ENCODE data around the gene MRPS22.
"Not testable (repeated sequence)": the region's sequence is repeated elsewhere in the genome, so short reads cannot be mapped to it uniquely, and the experiment has no call there.

The MRPS22 gene

DNA sequence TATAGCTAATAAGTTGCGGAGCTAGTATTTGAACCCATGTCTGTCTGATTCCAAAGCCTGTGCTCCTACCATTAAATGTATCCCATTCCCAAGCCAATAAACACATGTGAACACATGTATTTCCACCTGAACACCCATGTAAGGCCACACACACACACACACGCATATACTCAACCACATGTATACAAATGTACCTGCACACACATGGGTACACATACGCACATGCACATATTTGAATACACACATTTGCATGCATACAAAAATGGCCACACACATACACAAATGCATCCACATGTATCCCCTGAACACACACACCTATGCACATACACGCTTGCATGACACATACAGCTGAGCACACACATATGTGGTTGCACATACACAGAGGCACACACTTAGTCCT, 5.4 kb upstream of the MRPS22 start:
- DNase-seq (ENCODE audit: low read depth in 2 of 2), result no peak

GRCh38 chr3:139339219-139339906, 4.5 kb upstream of the MRPS22 start:
- DNase-seq (ENCODE audit: low read depth in 2 of 2), result no peak

DNA sequence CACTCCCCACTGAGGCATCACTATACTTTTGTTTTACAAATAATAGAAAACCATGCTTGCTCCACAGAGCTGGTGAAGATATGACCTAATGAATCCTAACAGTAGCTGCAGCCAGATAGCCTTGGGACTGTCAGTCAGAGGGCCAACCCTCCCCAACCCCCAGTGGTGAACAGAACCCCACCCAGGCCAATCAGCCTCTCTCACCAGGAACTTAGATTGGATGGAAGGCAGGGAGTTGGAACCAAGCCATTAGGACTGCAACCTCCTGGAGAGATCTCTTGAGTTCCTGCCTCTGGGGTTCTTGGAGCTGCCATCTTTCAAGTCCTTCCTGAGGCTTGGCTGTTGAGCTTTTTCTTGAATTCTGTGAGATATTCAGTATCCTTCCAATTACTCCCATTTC, 3.0 kb upstream of the MRPS22 start:
- no peak for DNase-seq (ENCODE audit: low read depth in 2 of 2)

DNA sequence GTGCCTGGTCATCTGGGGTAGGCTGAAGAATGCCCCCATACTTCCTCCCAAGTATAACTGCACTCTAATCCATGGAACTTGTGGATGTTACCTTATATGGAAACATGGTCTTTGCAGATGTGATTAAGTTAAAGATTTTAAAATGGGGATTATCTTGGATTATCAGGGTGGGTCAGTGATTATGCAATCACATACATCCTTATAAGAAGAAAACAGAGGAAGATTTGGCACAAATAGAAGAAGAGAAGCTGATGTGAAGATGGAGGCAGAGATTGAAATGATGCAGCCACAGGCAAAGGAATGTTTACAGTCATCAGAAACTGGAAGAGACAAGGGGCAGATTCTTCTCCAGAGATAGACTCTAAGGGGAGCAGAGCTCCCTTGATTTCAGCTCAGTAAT, 1.8 kb upstream of the MRPS22 start:
- DNase-seq (ENCODE audit: low read depth in 2 of 2), result no peak

GRCh38 chr3:139346771-139347170, 3.0 kb downstream of the MRPS22 start:
- DNase-seq (ENCODE audit: low read depth in 2 of 2), result no peak

GRCh38 chr3:139353920-139354556, 10.2 kb downstream of the MRPS22 start:
- DNase-seq (ENCODE audit: low read depth in 2 of 2), result no peak

DNA sequence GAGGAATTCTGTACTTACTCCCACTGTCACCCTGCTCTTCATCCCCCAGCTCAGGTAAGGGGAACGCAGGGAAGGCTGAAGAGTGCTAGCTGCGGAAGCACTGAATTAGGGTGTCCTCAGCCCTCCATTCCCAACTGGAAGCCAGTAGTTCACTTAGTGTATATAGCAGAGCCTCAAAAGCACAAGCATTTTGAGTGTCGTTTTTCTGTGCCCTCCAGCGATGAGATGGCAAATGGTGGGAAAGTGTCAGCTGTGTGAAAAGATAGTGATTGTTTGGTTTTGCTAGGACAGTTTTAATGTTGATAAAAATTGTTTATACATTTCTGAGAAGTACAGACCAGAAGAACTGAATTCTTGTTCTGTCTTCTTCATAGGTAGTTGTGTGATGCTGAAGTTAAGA, 10.8 kb downstream of the MRPS22 start:
- no peak for DNase-seq (ENCODE audit: low read depth in 2 of 2)

DNA sequence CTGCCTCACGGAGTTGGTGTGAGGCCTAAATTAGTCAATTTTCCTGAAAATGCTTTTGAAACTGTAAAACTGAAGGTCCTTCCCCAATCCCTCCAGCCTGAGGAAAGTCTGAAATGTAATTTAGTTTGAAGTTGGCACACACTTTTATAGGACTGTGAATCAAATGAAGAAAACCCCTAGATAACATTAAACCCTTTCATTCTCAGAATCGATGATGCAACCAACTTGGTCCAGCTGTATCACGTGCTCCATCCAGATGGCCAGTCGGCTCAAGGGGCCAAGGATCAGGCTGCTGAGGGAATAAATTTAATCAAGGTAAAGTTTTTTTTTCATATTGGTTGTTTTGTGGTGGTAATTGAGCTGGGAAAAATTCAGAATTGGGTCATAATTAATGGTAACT, 11.7 kb downstream of the MRPS22 start:
- DNase-seq (ENCODE audit: low read depth in 2 of 2), result no peak

- DNase-seq (ENCODE audit: low read depth in 2 of 2), result no peak
Measured at GRCh38 chr3:139355891-139356290, 12.1 kb downstream of the MRPS22 start.

- DNase-seq (ENCODE audit: low read depth in 2 of 2), result no peak
Measured at GRCh38 chr3:139357899-139358298, 14.1 kb downstream of the MRPS22 start.

DNA sequence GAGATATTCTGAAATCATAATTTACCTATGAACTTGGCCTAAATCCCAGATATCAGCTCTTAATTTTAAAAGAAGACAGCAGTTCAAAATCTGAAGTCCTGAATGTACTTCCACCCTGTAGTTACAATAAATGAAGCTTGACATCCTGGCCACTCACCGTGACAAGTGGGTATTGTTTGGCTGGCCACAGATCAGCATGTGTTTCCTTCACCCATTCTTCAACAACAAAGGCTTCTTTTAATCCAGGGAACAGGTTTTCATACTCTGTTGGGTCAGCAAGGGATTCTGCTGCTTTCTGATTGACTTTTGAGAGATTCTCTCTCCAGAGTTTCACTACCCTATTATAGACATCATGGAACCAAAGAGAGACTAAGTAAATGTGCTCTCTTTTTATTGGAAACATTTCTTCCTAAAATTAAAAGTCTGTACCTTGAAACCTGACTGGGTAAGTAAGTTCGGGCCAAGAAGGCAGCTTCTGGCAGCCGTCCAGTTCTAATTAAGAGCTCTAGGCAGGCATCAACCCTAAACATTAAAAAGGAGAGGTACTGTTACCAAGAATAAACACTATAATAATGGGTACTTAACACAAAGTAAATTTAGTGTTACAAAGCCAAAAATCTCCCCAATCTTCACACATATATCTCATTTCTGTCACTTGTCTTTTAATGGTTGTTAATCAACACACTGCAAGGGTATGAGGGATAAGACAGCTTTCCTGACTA, 15.2 kb downstream of the MRPS22 start:
- DNase-seq (ENCODE audit: low read depth in 2 of 2), result no peak

DNA sequence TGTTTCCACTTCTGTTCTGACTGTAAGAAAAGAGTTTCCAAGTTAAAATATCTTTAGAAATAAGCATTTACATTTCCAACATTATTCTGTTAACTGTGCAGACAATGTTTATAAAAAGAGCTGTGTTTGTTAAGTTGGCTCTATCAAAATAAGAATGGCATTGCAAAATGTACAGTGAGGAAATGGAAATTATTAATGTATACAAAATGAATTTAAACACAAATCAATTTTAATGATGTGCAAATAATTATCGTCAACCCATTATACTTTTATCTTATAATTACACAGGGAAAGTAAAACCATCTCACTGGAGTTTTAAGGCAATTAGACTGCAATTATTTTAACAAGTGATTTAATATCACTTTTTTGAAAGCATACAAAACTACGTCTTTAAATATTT, 17.5 kb downstream of the MRPS22 start:
- no peak for DNase-seq (ENCODE audit: low read depth in 2 of 2)

DNA sequence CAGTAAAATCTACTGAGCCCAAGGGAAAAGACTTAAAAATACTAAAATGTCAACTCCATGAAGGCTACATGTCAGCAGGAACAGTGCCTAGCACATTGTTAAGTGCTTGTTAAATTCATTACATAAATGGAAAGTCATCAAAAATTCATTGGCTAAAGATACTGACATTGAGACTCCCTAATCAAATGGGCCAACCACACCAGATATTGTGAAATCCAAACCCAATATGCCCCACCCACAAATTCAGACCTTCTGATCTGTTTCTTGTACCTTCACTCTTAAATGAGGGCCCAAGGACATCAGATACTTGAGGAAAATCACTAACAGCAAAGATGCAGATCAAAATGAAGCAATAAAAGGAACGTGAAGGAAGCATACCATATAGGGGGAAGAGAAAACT, 20.7 kb downstream of the MRPS22 start:
- DNase-seq (ENCODE audit: low read depth in 2 of 2), result no peak

DNA sequence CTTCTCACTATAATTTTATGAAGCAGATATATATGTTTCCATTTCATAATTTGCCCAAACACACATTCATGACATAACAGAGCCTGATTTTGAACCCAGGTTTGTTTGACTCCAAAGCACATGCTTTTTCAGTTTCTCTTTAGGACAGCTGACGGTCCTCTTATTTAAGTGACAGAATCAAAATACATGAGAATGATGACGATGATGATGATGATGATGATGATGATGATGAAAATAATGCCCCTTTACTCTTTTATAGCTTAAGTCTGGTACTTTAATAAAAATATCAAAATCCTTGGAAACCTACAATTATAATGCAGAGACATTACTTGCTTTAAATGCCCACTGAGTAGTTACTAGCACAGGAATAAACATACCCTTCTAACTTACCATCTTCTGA, 30.3 kb downstream of the MRPS22 start:
- no peak for DNase-seq (ENCODE audit: low read depth in 2 of 2)

- no peak for DNase-seq (ENCODE audit: low read depth in 2 of 2)
Measured at GRCh38 chr3:139377378-139377777, 33.6 kb downstream of the MRPS22 start.

DNA sequence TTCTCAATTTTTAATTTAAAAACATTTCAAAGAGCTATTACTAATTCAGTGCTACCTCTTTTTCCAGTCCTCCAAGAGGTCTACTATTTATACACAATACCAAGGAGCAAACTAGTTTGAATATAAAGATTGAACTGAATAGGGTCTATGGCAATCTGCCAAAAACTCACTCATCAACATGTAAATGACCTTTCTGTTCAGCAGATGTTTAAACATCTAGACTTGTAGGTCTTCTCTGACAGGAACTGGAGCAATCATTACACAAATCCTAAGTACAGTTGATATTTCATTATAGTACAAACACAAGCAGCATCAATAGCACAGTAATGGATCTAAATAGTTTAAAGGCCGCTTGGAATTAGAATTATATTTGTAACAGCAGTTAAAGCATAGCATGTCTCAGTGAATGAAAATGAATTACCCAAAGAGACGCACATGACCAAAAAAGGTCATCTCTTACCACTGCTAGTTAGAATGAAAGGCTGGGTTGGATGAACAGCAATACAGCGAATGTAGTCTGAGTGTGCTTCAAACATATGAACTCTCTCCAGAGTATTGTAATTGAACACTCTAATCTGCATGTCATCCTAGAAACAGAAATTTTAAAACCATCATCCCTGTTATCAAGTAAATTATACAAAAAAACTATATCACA, 34.9 kb downstream of the MRPS22 start:
- no peak for DNase-seq (ENCODE audit: low read depth in 2 of 2)

GRCh38 chr3:139380575-139380974, 36.8 kb downstream of the MRPS22 start:
- no peak for DNase-seq (ENCODE audit: low read depth in 2 of 2)

- DNase-seq (ENCODE audit: low read depth in 2 of 2), result not testable (repeated sequence)
Measured at GRCh38 chr3:139382291-139382690, 38.5 kb downstream of the MRPS22 start.

DNA sequence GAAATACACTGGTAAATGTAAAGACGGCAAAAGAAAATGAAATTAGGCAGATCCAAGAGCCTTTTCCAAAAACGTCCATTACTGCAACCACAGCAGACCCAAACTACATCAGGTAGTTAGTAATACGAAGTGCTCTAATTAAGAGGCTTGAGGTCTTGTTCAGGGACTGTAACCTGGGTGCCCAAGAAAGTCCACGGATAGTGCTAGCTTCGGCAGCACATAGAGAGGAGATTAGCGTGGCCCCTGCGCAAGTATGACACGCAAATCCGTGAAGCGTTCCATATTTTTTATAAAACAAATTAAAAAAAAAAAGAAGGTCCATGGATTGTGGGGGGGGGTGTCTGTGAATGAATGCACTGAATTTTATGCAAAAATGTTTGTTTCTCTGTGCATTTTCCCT, 44.3 kb downstream of the MRPS22 start:
- no peak for DNase-seq (ENCODE audit: low read depth in 2 of 2)

DNA sequence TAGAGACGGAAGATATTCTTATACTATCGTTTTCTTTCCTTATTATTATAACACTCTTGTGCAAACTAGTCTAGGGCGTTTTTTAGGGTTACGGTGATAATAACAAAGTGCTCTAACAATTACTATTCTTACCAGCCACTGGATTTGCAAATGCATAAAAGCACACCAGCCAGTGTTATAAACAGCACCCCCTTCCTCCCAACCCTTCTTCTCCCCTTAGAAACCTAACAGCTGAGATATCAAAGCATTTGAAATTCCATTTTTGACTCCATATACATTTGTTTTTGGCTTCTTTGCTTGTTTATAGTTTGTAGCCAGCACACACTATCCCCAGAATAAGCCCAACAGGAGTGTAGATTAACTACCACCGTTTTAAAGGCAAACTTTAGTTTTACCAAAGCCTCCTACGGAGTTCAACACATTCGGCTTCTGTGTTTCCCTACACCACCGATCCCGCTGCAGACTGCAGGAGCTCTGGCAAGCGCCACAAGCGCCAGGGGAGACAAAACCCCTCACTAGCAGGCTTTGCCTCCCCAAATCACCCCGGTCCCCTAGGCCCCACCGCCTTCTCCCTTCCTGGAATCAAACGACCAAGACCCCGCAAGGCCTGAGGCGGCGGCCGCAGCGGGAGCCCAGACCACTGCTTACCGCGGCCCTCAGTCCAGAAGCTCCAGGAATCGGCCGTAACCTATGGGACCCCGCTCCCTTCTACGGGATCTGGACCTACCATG, 45.2 kb downstream of the MRPS22 start:
- DNase-seq (ENCODE audit: low read depth in 2 of 2), result no peak

GRCh38 chr3:139389552-139390368, 45.9 kb downstream of the MRPS22 start, which contains the start of gene COPB2:
Gene COPB2, minus strand, starts transcription at chr3:139389647. Its CDS starts 97 bp downstream, at chr3:139389550.
- peak; percentile 93 to 95 for DNase-seq (ENCODE audit: low read depth in 2 of 2)

Measured in stimulated activated CD8-positive, alpha-beta memory T cell treated with anti-CD3 and anti-CD28 coated beads, Interleukin-2, amount 100 ng/mL, for 1 hour (primary cell).